HEK293 (cell line): Measurements from ENCODE around the gene G2E3.

Source experiments
- CTCF ChIA-PET: fragments of 350-600 bp; formaldehyde crosslinking; extraction: SDS; loops from one replicate; lab custom pipeline; 2021; ENCODE audit warnings: antibody characterized with exemption; lab: Yijun Ruan, JAX
- POLR2A ChIA-PET: fragments of 300-600 bp; formaldehyde crosslinking; extraction: SDS; loops from one replicate; lab custom pipeline; 2020; ENCODE audit warnings: antibody characterized with exemption, inconsistent platforms; lab: Yijun Ruan, JAX
- H3K27ac ChIP-seq: fragments of 200-500 bp; sonication (Bioruptor generic); 2 replicates; pipeline ENCODE4 v1.5.1; 2014; ENCODE audit warnings: low read depth, low read length, control low read depth, inconsistent platforms; ENCODE audit errors: extremely low read depth
- H3K36me3 ChIP-seq, 2 experiments: fragments of 200-500 bp in 1 of 2; sonication (Bioruptor generic) in 1 of 2; 1 replicate in 1 of 2; 2 replicates in 1 of 2; pipeline ENCODE4 v1.5.1; 2014 to 2017; ENCODE audit warnings: inconsistent platforms in 2 of 2, low read length in 2 of 2; ENCODE audit not compliant: control insufficient read depth in 2 of 2, insufficient read depth in 1 of 2
- H3K4me1 ChIP-seq: fragments of 200-500 bp; sonication (Bioruptor generic); 2 replicates; pipeline ENCODE4 v1.5.1; 2014; ENCODE audit warnings: mild to moderate bottlenecking, low read length, inconsistent platforms; ENCODE audit not compliant: control insufficient read depth, insufficient read depth
- H3K4me3 ChIP-seq: 2 replicates; pipeline ENCODE4 v1.5.1; 2011; ENCODE audit warnings: low read depth, mild to moderate bottlenecking, control low read depth, low read length, moderate library complexity
- H3K9me3 ChIP-seq: fragments of 200-500 bp; sonication (Bioruptor generic); 2 replicates; pipeline ENCODE4 v1.5.1; 2014; ENCODE audit warnings: low read depth, low read length, inconsistent platforms; ENCODE audit not compliant: control insufficient read depth, insufficient read depth
- AEBP2 ChIP-seq: fragments of 450-650 bp; formaldehyde crosslinking; IDR thresholded peaks from 2 replicates; pipeline ENCODE4 v1.5.1; 2016; ENCODE audit warnings: missing biosample characterization, missing genetic modification characterization, borderline replicate concordance
- MZF1 ChIP-seq: fragments of 450-650 bp; formaldehyde crosslinking; IDR thresholded peaks from 2 replicates; pipeline ENCODE4 v1.5.1; 2017; ENCODE audit warnings: missing biosample characterization, missing genetic modification characterization, borderline replicate concordance
- YY2 ChIP-seq: fragments of 450-650 bp; formaldehyde crosslinking; IDR thresholded peaks from 2 replicates; pipeline ENCODE4 v1.5.1; 2016; ENCODE audit warnings: missing biosample characterization, missing genetic modification characterization
- ZBTB48 ChIP-seq: fragments of 450-650 bp; formaldehyde crosslinking; IDR thresholded peaks from 2 replicates; pipeline ENCODE4 v1.5.1; 2016; ENCODE audit warnings: missing biosample characterization, missing genetic modification characterization
- ZNF114 ChIP-seq: fragments of 450-650 bp; formaldehyde crosslinking; IDR thresholded peaks from 2 replicates; pipeline ENCODE4 v1.5.0; 2017; ENCODE audit warnings: missing biosample characterization, missing genetic modification characterization
- ZNF133 ChIP-seq: fragments of 450-650 bp; formaldehyde crosslinking; IDR thresholded peaks from 2 replicates; pipeline ENCODE4 v1.5.1; 2016; ENCODE audit warnings: missing biosample characterization, missing genetic modification characterization
- ZNF140 ChIP-seq: fragments of 450-650 bp; formaldehyde crosslinking; IDR thresholded peaks from 2 replicates; pipeline ENCODE4 v1.5.1; 2016; ENCODE audit warnings: missing biosample characterization, missing genetic modification characterization
- ZNF324 ChIP-seq: fragments of 450-650 bp; formaldehyde crosslinking; IDR thresholded peaks from 2 replicates; pipeline ENCODE4 v1.5.1; 2016; ENCODE audit warnings: missing biosample characterization, missing genetic modification characterization
- ZNF335 ChIP-seq: fragments of 450-650 bp; formaldehyde crosslinking; conservative IDR thresholded peaks from 2 replicates; pipeline ENCODE4 v1.5.1; 2016; ENCODE audit warnings: missing biosample characterization, missing genetic modification characterization
- ZNF37A ChIP-seq: fragments of 450-650 bp; IDR thresholded peaks from 2 replicates; pipeline ENCODE4 v1.5.1; 2018; ENCODE audit warnings: missing biosample characterization, missing genetic modification characterization
- ZNF48 ChIP-seq: fragments of 450-650 bp; formaldehyde crosslinking; IDR thresholded peaks from 2 replicates; pipeline ENCODE4 v1.5.1; 2016; ENCODE audit warnings: missing biosample characterization, missing genetic modification characterization
- ZNF561 ChIP-seq: fragments of 450-650 bp; IDR thresholded peaks from 2 replicates; pipeline ENCODE4 v1.5.1; 2018; ENCODE audit warnings: missing biosample characterization, missing genetic modification characterization, borderline replicate concordance
- ZNF580 ChIP-seq: fragments of 450-650 bp; formaldehyde crosslinking; IDR thresholded peaks from 2 replicates; pipeline ENCODE4 v1.5.1; 2016; ENCODE audit warnings: missing biosample characterization, missing genetic modification characterization
- ZNF658 ChIP-seq: fragments of 450-650 bp; formaldehyde crosslinking; IDR thresholded peaks from 2 replicates; pipeline ENCODE4; 2016; ENCODE audit warnings: missing biosample characterization, missing genetic modification characterization
- ZSCAN23 ChIP-seq: fragments of 450-650 bp; formaldehyde crosslinking; IDR thresholded peaks from 2 replicates; pipeline ENCODE4 v1.5.1; 2016; ENCODE audit warnings: missing biosample characterization, missing genetic modification characterization
- ZSCAN4 ChIP-seq: fragments of 450-650 bp; formaldehyde crosslinking; IDR thresholded peaks from 2 replicates; pipeline ENCODE4 v1.5.1; 2017; ENCODE audit warnings: missing biosample characterization, missing genetic modification characterization
- TF ChIP-seq, protein P1 (sequence below): fragments of 450-650 bp; formaldehyde crosslinking; optimal IDR thresholded peaks from 2 replicates; pipeline ENCODE3; 2016; ENCODE audit warnings: missing biosample characterization, mild to moderate bottlenecking, missing genetic modification characterization
- TF ChIP-seq, protein P2 (sequence below): fragments of 450-650 bp; formaldehyde crosslinking; conservative IDR thresholded peaks from 2 replicates; pipeline ENCODE4 v1.5.1; 2016; ENCODE audit warnings: low read depth, missing biosample characterization, missing genetic modification characterization

G2E3 gene

DNA sequence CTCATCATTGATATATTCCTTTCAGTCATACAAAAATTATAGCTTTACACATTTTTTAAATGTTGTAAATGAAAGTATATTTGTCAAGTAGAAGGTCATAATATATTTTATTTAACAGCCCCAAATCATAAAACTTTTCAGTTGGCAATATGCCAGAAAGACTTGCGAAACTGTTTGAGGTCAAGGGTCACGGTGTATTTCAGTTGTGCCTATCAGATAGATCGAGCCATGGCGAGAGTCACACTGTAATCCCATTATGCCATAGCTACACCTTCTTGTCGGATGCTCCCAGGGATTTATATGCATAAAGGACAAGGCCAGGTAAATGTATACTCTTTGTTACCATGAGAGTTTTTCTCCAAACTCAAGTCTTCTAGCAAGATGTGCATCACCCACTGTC is 26.7 kb upstream of the G2E3 start:
- no peaks in the 10 kb centered on the region for H3K9me3 ChIP-seq
- ChIA-PET POLR2A (no interaction called here), CTCF (interaction anchor here (0.6 to 0.7 kb wide), 3 partner anchors 16 to 723 kb away, joined by 3 to 5 read pairs (median 3); no protein-coding TSS in a partner anchor)

GRCh38 chr14:30533126-30533525 is 25.8 kb upstream of the G2E3 start:
- no peak overlapping the region for H3K27ac ChIP-seq
- no peaks in the 10 kb centered on the region for H3K36me3 ChIP-seq
- ChIA-PET CTCF (interaction anchor here (0.6 to 0.7 kb wide), 2 partner anchors 12 to 822 kb away, joined by 4 read pairs; no protein-coding TSS in a partner anchor), POLR2A (no interaction called here)
- H3K4me3 ChIP-seq: no peak overlapping the region
- TF ChIP-seq, protein P1, sequence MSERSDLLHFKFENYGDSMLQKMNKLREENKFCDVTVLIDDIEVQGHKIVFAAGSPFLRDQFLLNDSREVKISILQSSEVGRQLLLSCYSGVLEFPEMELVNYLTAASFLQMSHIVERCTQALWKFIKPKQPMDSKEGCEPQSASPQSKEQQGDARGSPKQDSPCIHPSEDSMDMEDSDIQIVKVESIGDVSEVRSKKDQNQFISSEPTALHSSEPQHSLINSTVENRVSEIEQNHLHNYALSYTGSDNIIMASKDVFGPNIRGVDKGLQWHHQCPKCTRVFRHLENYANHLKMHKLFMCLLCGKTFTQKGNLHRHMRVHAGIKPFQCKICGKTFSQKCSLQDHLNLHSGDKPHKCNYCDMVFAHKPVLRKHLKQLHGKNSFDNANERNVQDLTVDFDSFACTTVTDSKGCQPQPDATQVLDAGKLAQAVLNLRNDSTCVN (tag by site-specific recombination): no peak
- no peak for TF ChIP-seq ZNF658 (tag by site-specific recombination)
- no peak for TF ChIP-seq ZNF335 (tag by site-specific recombination)
- TF ChIP-seq ZNF133 (tag by site-specific recombination): no peak
- TF ChIP-seq ZNF324 (tag by site-specific recombination): no peak
- TF ChIP-seq ZNF114 (tag by site-specific recombination): no peak
- no peak for TF ChIP-seq ZNF561
- TF ChIP-seq ZNF140 (tag by site-specific recombination): no peak
- TF ChIP-seq ZSCAN4 (tag by site-specific recombination): no peak
- TF ChIP-seq ZNF48 (tag by site-specific recombination): no peak
- TF ChIP-seq MZF1 (tag by site-specific recombination): no peak
- no peak for TF ChIP-seq AEBP2 (tag by site-specific recombination)
- no peak for TF ChIP-seq YY2
- TF ChIP-seq, protein P2, sequence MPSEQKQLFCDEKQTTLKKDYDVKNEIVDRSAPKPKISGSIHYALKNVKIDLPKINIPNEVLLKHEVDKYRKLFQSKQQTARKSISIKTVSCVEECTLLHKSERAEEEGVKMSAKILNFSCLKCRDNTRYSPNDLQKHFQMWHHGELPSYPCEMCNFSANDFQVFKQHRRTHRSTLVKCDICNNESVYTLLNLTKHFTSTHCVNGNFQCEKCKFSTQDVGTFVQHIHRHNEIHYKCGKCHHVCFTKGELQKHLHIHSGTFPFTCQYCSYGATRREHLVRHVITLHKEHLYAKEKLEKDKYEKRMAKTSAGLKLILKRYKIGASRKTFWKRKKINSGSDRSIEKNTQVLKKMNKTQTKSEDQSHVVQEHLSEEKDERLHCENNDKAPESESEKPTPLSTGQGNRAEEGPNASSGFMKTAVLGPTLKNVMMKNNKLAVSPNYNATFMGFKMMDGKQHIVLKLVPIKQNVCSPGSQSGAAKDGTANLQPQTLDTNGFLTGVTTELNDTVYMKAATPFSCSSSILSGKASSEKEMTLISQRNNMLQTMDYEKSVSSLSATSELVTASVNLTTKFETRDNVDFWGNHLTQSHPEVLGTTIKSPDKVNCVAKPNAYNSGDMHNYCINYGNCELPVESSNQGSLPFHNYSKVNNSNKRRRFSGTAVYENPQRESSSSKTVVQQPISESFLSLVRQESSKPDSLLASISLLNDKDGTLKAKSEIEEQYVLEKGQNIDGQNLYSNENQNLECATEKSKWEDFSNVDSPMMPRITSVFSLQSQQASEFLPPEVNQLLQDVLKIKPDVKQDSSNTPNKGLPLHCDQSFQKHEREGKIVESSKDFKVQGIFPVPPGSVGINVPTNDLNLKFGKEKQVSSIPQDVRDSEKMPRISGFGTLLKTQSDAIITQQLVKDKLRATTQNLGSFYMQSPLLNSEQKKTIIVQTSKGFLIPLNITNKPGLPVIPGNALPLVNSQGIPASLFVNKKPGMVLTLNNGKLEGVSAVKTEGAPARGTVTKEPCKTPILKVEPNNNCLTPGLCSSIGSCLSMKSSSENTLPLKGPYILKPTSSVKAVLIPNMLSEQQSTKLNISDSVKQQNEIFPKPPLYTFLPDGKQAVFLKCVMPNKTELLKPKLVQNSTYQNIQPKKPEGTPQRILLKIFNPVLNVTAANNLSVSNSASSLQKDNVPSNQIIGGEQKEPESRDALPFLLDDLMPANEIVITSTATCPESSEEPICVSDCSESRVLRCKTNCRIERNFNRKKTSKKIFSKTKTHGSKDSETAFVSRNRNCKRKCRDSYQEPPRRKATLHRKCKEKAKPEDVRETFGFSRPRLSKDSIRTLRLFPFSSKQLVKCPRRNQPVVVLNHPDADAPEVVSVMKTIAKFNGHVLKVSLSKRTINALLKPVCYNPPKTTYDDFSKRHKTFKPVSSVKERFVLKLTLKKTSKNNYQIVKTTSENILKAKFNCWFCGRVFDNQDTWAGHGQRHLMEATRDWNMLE (tag by site-specific recombination): no peak
- TF ChIP-seq ZBTB48 (tag by site-specific recombination): no peak
- H3K4me1 ChIP-seq: no peaks in the 10 kb centered on the region
- no peaks in the 10 kb centered on the region for H3K9me3 ChIP-seq

More for the DNA sequence above, 26.7 kb upstream of the G2E3 start:
- Histone ChIP-seq H3K4me1 (no peaks in the 10 kb centered on the region), H3K27ac (no peak overlapping the region), H3K4me3 (no peak overlapping the region), H3K36me3 (no peaks in the 10 kb centered on the region)
- TF ChIP-seq ZNF37A (tag by site-specific recombination) (no peak), ZSCAN23 (tag by site-specific recombination) (no peak), ZNF580 (tag by site-specific recombination) (no peak)
